ENCODE data around the gene AP2A2.
"Not testable (repeated sequence)": the region's sequence is repeated elsewhere in the genome, so short reads cannot be mapped to it uniquely, and the experiment has no call there.

The AP2A2 gene

GRCh38 chr11:1008001-1008802 lies 82.5 kb downstream of the AP2A2 start:
- in situ Hi-C loops (cut with HindIII; ENCODE audit: low pct_unique_long_range_greater_than_20kb, low sequenced_read_pairs) = no loop called here
- no peak for DNase-seq (ENCODE audit: low read depth in 1 of 2, low spot score in 1 of 2)
- no peak for TF ChIP-seq JUND (IDR thresholded peaks at IDR 0.05; ENCODE audit: low read depth)

DNA sequence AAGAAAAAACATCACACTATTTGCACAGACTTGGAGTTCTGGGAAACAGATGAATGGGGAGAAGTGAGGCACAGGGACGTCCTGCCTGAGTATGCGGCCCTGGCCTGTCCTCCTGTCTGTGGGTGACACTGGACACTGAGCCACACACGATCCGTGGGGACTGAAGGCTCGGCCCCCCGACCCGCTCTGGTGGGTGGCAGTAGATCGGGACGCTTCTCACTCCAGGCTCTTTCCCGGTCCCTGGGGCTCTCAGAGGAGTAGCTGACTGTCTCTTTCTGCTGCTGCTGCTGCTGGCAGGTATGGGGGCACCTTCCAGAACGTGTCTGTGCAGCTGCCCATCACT lies 83.1 kb downstream of the AP2A2 start:
- no peak for TF ChIP-seq JUND (IDR thresholded peaks at IDR 0.05; ENCODE audit: low read depth)
- in situ Hi-C loops (cut with HindIII; ENCODE audit: low pct_unique_long_range_greater_than_20kb, low sequenced_read_pairs) = no loop called here

GRCh38 chr11:1009371-1009770 lies 83.7 kb downstream of the AP2A2 start:
- no peak for TF ChIP-seq JUND (IDR thresholded peaks at IDR 0.05; ENCODE audit: low read depth)
- no peak for DNase-seq (ENCODE audit: low read depth in 1 of 2, low spot score in 1 of 2)
- in situ Hi-C loops (cut with HindIII; ENCODE audit: low pct_unique_long_range_greater_than_20kb, low sequenced_read_pairs) = no loop called here

More for the DNA sequence above, 83.1 kb downstream of the AP2A2 start:
- no peak for DNase-seq (ENCODE audit: low read depth in 1 of 2, low spot score in 1 of 2)

DNA sequence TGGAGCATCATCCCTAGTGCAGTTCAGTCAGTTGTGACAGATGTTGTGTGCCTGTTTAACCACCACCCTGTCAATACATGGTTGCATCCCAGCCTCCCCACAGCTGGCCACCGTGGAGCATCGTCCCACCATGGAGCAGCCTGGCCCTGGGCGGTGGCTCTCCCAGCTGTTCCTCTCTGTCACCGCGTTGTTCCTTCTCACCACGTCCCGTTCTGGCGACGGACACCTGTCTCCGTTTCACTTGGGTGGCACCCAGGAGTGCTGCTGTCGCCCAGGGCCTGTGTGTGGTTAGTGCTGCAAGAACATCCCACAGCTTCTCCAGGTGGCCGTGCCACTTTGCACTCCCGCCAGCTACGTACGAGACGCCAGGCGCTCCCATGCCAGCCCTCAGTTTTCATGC lies 84.3 kb downstream of the AP2A2 start:
- no peak for DNase-seq (ENCODE audit: low read depth in 1 of 2, low spot score in 1 of 2)
- in situ Hi-C loops (cut with HindIII; ENCODE audit: low pct_unique_long_range_greater_than_20kb, low sequenced_read_pairs) = no loop called here
- no peak for TF ChIP-seq JUND (IDR thresholded peaks at IDR 0.05; ENCODE audit: low read depth)

- no peak for DNase-seq (ENCODE audit: low read depth in 1 of 2, low spot score in 1 of 2)
- in situ Hi-C loops (cut with HindIII; ENCODE audit: low pct_unique_long_range_greater_than_20kb, low sequenced_read_pairs) = no loop called here
- TF ChIP-seq JUND (IDR thresholded peaks at IDR 0.05; ENCODE audit: low read depth) = no peak
Observed at GRCh38 chr11:1010551-1011319, 85.1 kb downstream of the AP2A2 start.

GRCh38 chr11:1011320-1011698 lies 85.6 kb downstream of the AP2A2 start:
- no peak for DNase-seq (ENCODE audit: low read depth in 1 of 2, low spot score in 1 of 2)
- in situ Hi-C loops (cut with HindIII; ENCODE audit: low pct_unique_long_range_greater_than_20kb, low sequenced_read_pairs) = no loop called here
- TF ChIP-seq JUND (IDR thresholded peaks at IDR 0.05; ENCODE audit: low read depth) = no peak

DNA sequence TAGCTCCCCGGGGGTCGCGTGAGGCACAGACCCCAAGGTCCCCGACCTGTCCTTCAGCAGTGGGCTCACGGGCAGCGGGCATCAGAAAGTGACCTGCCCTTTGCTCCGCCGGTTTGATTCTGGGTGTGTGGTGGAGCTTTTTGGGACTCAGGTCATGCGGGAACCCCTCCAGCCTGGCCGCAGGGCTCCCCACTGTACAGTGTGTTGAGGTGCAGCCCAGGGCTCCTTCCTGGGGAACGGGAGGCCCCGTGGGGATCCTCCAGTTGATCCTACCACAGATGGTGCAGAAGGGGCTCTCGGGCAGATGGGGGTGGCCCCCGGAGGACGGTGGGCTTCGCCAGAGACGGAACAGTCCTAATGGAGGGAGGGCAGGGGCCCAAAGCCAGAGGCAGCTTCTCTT lies 86.6 kb downstream of the AP2A2 start:
- in situ Hi-C loops (cut with HindIII; ENCODE audit: low pct_unique_long_range_greater_than_20kb, low sequenced_read_pairs) = no loop called here
- no peak for TF ChIP-seq JUND (IDR thresholded peaks at IDR 0.05; ENCODE audit: low read depth)
- no peak for DNase-seq (ENCODE audit: low read depth in 1 of 2, low spot score in 1 of 2)

- in situ Hi-C loops (cut with HindIII; ENCODE audit: low pct_unique_long_range_greater_than_20kb, low sequenced_read_pairs) = no loop called here
- DNase-seq (ENCODE audit: low read depth in 1 of 2, low spot score in 1 of 2) = no peak
- no peak for TF ChIP-seq JUND (IDR thresholded peaks at IDR 0.05; ENCODE audit: low read depth)
Observed at GRCh38 chr11:1012740-1013630, 87.3 kb downstream of the AP2A2 start.

- TF ChIP-seq JUND (IDR thresholded peaks at IDR 0.05; ENCODE audit: low read depth) = no peak
- in situ Hi-C loops (cut with HindIII; ENCODE audit: low pct_unique_long_range_greater_than_20kb, low sequenced_read_pairs) = no loop called here
- DNase-seq (ENCODE audit: low read depth in 1 of 2, low spot score in 1 of 2) = no peak
Observed at GRCh38 chr11:1013631-1013935, 87.9 kb downstream of the AP2A2 start.

DNA sequence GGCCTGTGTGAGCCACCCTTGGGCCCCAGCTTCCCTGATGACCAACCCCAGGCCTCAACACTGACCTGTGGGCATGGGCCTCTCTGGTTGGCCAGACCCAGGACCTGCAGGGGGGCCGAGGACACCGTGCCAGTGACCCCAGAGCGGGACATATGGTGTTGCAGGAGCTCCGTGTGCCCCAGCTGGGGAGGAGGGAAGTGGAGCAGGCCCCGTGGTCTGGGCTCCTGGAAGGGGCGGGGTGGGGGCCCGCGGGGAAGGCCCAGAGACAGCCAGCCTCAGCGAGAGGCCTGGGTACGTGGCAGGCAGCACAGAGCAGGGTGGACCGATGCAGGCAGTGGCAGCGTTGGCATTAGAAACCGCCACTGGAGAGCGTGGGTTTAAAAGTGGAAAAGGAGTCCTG lies 88.6 kb downstream of the AP2A2 start:
- no peak for DNase-seq (ENCODE audit: low read depth in 1 of 2, low spot score in 1 of 2)
- TF ChIP-seq JUND (IDR thresholded peaks at IDR 0.05; ENCODE audit: low read depth) = no peak
- in situ Hi-C loops (cut with HindIII; ENCODE audit: low pct_unique_long_range_greater_than_20kb, low sequenced_read_pairs) = no loop called here

DNA sequence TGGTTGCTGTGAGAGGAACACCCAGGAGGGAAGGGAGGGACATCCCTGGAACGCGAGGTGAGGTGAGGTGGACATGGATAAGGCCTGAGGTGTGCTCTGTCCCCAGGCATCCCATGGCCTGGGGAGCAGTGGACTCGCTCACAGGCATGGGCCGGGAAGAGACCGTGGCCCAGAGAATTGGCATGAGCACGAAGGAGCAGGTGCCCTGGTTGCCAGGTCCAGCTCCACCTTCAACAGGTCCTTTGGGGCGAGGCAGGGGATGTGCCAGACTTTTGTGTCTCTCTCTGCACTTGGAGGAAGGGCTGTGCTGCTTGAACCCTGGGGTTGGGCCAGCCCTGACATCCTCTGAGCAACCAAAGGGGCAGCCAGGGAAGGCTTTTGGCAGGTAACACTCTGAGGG lies 89.4 kb downstream of the AP2A2 start:
- in situ Hi-C loops (cut with HindIII; ENCODE audit: low pct_unique_long_range_greater_than_20kb, low sequenced_read_pairs) = no loop called here
- DNase-seq (ENCODE audit: low read depth in 1 of 2, low spot score in 1 of 2) = no peak
- TF ChIP-seq JUND (IDR thresholded peaks at IDR 0.05; ENCODE audit: low read depth) = no peak

DNA sequence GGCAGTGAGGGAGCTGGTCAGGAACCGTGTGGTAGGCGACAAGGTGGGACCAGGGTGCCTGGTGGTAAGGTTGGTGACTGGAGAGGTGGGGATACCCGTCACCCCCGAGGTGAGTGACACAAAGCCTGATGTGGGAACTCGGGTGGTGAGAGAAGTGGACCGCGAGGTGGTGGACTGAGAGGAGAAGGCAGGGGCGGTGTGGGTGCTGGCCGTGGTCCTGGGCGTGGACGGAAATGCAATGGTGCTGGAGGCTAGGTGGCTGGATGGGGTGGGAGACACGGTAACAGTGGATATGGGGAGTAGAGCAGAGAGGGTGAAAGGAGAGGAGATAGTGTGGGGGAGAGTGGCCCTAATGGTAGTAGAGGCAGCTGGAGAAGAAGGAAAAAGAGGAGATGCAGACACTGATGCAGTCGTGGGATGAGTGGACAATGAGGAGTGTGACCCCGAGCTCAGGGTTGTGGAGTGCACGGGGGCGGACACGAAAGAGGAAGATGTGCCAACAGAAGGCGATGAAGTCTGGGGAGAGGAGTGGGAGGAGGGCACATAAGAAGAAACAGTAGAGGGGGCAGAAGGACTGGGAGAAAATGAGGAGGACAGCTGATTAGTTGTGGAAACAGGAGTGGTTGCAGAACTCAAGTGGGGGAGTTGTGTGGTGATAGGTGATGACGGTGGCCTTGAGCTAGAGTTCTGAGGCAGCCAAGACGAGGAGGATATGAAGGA lies 90.3 kb downstream of the AP2A2 start:
- in situ Hi-C loops (cut with HindIII; ENCODE audit: low pct_unique_long_range_greater_than_20kb, low sequenced_read_pairs) = no loop called here

GRCh38 chr11:1016610-1017126 lies 91.0 kb downstream of the AP2A2 start:
- DNase-seq (ENCODE audit: low read depth in 1 of 2, low spot score in 1 of 2); in situ Hi-C loops (cut with HindIII; ENCODE audit: low pct_unique_long_range_greater_than_20kb, low sequenced_read_pairs): not testable (repeated sequence)

More for the DNA sequence above, 90.3 kb downstream of the AP2A2 start:
- no peak for TF ChIP-seq JUND (IDR thresholded peaks at IDR 0.05; ENCODE audit: low read depth)
- DNase-seq (ENCODE audit: low read depth in 1 of 2, low spot score in 1 of 2) = no peak
